PFSK-1 (cell line): Measurements from ENCODE around the gene THRB.

Experiments used
- FOXP2 ChIP-seq: optimal IDR thresholded peaks from 2 replicates; pipeline ENCODE3; 2011; ENCODE audit warnings: borderline replicate concordance, control low read depth, inconsistent platforms; ENCODE audit not compliant: insufficient read depth; ENCODE audit errors: extremely low read length, extremely low read depth
- POLR2AphosphoS5 ChIP-seq: IDR thresholded peaks from 2 replicates; pipeline ENCODE4 v1.6.1; 2012; ENCODE audit warnings: low read depth, mild to moderate bottlenecking, control low read depth, low read length, moderate library complexity
- SIN3A ChIP-seq: IDR thresholded peaks from 2 replicates; pipeline ENCODE4 v1.6.1; 2012; ENCODE audit warnings: mild to moderate bottlenecking, low read length, moderate library complexity, borderline replicate concordance; ENCODE audit not compliant: insufficient read depth
- TF ChIP-seq, protein P1 (sequence below), 2 experiments: IDR thresholded peaks; 2 replicates each; pipeline versions ENCODE4 v1.6.1 to v1.8.0; 2011 to 2012; ENCODE audit warnings: low read depth in 2 of 2, low read length in 2 of 2, control low read depth in 1 of 2, inconsistent platforms in 1 of 2, mild to moderate bottlenecking in 1 of 2, moderate library complexity in 1 of 2; ENCODE audit not compliant: insufficient read depth in 1 of 2

GRCh38 chr3:24393316-24393715, 101.3 kb downstream of the THRB start:
- TF ChIP-seq POLR2AphosphoS5 (no peak), SIN3A (no peak), FOXP2 (no peak)
- TF ChIP-seq, protein P1, sequence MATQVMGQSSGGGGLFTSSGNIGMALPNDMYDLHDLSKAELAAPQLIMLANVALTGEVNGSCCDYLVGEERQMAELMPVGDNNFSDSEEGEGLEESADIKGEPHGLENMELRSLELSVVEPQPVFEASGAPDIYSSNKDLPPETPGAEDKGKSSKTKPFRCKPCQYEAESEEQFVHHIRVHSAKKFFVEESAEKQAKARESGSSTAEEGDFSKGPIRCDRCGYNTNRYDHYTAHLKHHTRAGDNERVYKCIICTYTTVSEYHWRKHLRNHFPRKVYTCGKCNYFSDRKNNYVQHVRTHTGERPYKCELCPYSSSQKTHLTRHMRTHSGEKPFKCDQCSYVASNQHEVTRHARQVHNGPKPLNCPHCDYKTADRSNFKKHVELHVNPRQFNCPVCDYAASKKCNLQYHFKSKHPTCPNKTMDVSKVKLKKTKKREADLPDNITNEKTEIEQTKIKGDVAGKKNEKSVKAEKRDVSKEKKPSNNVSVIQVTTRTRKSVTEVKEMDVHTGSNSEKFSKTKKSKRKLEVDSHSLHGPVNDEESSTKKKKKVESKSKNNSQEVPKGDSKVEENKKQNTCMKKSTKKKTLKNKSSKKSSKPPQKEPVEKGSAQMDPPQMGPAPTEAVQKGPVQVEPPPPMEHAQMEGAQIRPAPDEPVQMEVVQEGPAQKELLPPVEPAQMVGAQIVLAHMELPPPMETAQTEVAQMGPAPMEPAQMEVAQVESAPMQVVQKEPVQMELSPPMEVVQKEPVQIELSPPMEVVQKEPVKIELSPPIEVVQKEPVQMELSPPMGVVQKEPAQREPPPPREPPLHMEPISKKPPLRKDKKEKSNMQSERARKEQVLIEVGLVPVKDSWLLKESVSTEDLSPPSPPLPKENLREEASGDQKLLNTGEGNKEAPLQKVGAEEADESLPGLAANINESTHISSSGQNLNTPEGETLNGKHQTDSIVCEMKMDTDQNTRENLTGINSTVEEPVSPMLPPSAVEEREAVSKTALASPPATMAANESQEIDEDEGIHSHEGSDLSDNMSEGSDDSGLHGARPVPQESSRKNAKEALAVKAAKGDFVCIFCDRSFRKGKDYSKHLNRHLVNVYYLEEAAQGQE (IDR thresholded peaks at IDR 0.05; ENCODE audit: insufficient read depth in 1 of 2, low read depth in 2 of 2, low read length in 2 of 2) = no peak
